HG03060 (cell line): ENCODE data around the gene CACHD1.

Experiments used
- ATAC-seq: cut with Tn5 transposase; IDR thresholded peaks from one replicate; pipeline ENCODE4 v1.9.1; 2021; ENCODE audit warnings: low read depth, moderate number of reproducible peaks; ENCODE audit not compliant: unreplicated experiment

The CACHD1 gene

GRCh38 chr1:64543831-64544230 is 73.9 kb downstream of the CACHD1 start:
- ATAC-seq, result no peak

GRCh38 chr1:64545118-64545843 is 75.4 kb downstream of the CACHD1 start:
- no peak for ATAC-seq

GRCh38 chr1:64546013-64546412 is 76.1 kb downstream of the CACHD1 start:
- ATAC-seq, result no peak

- ATAC-seq, result no peak
Observed at GRCh38 chr1:64549464-64550239, 79.7 kb downstream of the CACHD1 start.

GRCh38 chr1:64550510-64550909 is 80.6 kb downstream of the CACHD1 start:
- ATAC-seq, result no peak

- no peak for ATAC-seq
Observed at GRCh38 chr1:64550946-64551605, 81.1 kb downstream of the CACHD1 start.

- no peak for ATAC-seq
Observed at GRCh38 chr1:64553285-64553684, 83.4 kb downstream of the CACHD1 start.

GRCh38 chr1:64555947-64556346 is 86.0 kb downstream of the CACHD1 start:
- ATAC-seq, result no peak

GRCh38 chr1:64561993-64562392 is 92.1 kb downstream of the CACHD1 start:
- no peak for ATAC-seq

GRCh38 chr1:64563958-64564565 is 94.1 kb downstream of the CACHD1 start:
- no peak for ATAC-seq

- no peak for ATAC-seq
Observed at GRCh38 chr1:64564891-64565290, 95.0 kb downstream of the CACHD1 start.

- ATAC-seq, result no peak
Observed at GRCh38 chr1:64567426-64568170, 97.7 kb downstream of the CACHD1 start.

- ATAC-seq, result no peak
Observed at GRCh38 chr1:64568171-64568450, 98.2 kb downstream of the CACHD1 start.

- no peak for ATAC-seq
Observed at GRCh38 chr1:64569411-64569810, 99.5 kb downstream of the CACHD1 start.

GRCh38 chr1:64570267-64570855 is 100.4 kb downstream of the CACHD1 start:
- no peak for ATAC-seq

- no peak for ATAC-seq
Observed at GRCh38 chr1:64572222-64572900, 102.4 kb downstream of the CACHD1 start.

- ATAC-seq, result no peak
Observed at GRCh38 chr1:64574301-64574700, 104.4 kb downstream of the CACHD1 start.

- ATAC-seq, result no peak
Observed at GRCh38 chr1:64575881-64576676, 106.2 kb downstream of the CACHD1 start.
